Stomach (tissue), 4 donors: ENCODE measurements around the gene KLHDC9.

Source experiments
- CTCF ChIP-seq, 7 experiments: fragments of 450-650 bp in 4 of 7; fragments of 200-600 bp in 3 of 7; sonication (generic) in 3 of 7; IDR thresholded peaks; one replicate each; pipeline ENCODE4 v1.5.1; 2016 to 2019; ENCODE audit warnings: antibody characterized with exemption in 7 of 7, control low read depth in 2 of 7, mild to moderate bottlenecking in 1 of 7
- POLR2A ChIP-seq, 4 donors: fragments of 450-650 bp; IDR thresholded peaks; one replicate each; pipeline ENCODE4 v1.6.1; 2016; ENCODE audit warnings: antibody characterized with exemption in 4 of 4, control low read depth in 2 of 4, mild to moderate bottlenecking in 1 of 4, moderate library complexity in 1 of 4
- POLR2AphosphoS5 ChIP-seq, 3 donors: sonication (generic); formaldehyde crosslinking; IDR thresholded peaks; one replicate each; pipeline ENCODE4 v1.6.1; 2016; ENCODE audit warnings: antibody characterized with exemption in 3 of 3

- TF ChIP-seq POLR2A (IDR thresholded peaks at IDR 0.05), result no peak
- TF ChIP-seq CTCF (IDR thresholded peaks at IDR 0.05), result no peak
- TF ChIP-seq POLR2AphosphoS5 (IDR thresholded peaks at IDR 0.05), result no peak
Measured at GRCh38 chr1:161140755-161141400, 42.7 kb downstream of the KLHDC9 start.
